ENCODE data around the gene C12orf56.
"Not testable (repeated sequence)": the region's sequence is repeated elsewhere in the genome, so short reads cannot be mapped to it uniquely, and the experiment has no call there.

C12orf56 gene

DNA sequence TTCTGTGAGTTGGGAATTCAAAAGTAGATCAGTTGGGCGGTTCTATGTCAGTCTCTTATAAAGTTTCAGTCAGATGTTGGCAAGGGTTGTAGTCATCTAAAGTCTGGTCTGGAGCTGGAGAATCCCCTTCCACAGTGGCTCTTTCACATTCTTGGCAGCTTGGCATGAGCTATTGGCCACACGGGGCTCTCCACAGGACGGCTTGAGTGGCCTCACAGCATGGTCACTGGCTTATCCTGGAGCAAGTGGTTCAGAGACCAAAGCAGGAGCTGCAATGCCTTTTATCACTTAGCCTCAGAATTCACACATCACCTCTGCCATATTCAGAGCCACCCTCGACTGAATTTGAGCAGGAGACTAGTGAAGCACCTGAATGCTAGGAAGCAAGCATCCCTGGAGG is 161.3 kb downstream of the C12orf56 start:
- no peak for DNase-seq

DNA sequence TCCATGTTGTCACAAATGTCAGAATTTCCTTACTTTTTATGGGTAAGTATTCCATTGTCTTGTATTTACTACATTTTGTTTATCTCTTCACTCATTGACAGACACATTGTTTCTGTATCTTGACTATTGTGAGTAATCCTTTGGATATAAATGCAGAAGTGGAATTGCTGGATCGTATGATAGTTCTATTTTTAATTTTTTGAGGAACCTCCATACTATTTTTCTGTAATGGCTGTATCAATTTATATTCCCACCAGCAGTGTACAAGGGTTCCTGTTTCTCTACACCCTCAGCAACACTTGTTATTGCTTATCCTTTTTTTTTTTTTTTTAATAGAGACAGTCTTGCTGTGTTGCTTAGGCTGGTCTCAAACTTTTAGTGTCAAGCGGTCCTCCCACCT is 164.9 kb downstream of the C12orf56 start:
- no peak for DNase-seq

DNA sequence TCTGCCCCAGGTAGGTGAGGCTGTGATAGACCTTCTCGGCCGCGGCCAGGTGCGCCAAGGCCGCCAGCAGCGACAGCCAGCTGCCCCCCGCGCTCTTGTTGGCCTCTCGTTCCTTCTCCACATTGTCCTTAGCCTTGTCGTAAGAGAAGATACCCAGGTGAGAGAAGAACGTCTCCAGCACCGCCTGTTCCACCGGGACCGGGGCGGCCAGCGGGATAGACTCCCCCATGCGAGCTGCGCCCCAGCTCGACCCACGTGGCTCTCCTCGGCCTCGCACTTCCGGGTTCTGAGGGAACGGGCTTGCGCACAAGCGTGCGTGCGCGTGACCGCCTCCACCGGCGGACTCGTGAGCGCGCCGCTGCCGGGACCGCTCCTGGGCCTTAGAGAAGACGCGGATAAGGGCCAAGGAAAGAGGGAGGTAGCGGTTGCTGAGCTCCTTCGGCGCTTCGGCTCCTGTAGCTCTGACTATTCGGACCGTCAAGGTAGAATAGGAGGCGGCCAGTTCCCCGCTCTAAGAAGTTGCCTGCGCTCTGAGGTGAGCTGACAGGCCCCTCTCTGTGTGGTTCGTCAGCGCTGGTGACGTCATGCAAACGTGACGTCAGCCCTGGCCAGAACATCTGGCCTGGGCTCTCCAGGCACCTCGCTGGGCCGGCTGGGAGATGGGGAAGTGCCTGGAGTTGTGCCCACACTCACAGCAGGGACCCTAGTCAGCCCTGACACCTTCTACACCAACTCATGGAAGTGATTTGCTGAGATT is 168.4 kb downstream of the C12orf56 start, which contains the start of gene KICS2:
Gene KICS2, minus strand, starts transcription at position 288 of the 757 bp plus-strand sequence. Its CDS starts 59 bp downstream, at position 229.
- DNase-seq: peak; percentile 91

DNA sequence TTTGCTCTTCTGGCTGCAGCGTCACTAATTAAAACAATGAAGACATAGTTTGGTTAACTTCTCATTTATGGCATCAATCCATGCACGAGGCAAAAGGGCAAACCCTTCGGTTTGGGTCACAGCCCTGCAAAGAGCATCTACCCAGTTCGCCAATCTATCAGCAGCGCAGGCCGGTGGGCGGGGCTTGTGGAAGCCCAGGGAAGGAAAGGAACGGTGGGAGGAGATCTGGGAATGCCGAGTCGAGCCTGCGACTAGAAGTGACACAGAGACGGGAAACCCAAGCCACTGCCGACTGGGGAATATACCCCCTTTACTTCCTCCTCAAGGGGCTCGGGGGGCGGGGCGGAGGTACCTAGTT is 168.9 kb downstream of the C12orf56 start:
- peak; percentile 67 for DNase-seq

DNA sequence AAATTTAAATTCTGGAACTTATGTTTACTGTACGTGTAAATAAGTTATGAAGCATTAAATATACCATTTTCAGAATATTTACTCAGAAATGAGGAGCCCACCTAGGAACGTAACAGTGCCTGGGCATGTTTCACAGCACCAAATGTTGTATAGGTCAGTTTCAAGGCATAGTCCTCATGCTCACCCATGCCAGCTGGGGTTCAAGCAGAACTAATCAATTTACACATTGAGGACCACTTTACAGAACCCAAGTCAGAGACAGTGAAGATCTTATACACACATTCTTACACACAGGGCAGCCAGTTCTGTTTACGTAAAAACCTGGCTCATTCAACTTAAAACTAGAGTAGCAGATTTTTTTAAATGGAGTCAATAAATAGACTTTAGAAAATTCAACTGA is 170.5 kb downstream of the C12orf56 start:
- DNase-seq: no peak

DNA sequence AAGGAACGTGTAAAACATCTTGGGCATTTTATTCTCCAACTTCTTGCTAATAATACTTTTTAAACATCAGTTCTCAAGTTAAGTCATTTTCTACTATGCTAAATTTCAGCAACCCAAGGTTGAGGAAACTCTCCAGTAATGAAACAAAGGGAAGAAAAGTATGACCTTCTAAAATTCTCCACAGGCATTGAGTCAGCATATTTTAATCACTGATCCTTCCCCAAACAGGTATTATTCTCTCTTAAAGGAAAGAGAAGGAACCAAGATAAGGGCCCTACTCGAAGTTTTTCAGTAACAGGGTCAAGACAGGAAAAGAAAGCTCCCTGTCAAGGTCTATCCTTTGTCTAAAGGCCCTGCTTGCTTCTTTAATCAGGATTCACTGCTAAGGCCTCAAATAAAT is 171.4 kb downstream of the C12orf56 start:
- no peak for DNase-seq

DNA sequence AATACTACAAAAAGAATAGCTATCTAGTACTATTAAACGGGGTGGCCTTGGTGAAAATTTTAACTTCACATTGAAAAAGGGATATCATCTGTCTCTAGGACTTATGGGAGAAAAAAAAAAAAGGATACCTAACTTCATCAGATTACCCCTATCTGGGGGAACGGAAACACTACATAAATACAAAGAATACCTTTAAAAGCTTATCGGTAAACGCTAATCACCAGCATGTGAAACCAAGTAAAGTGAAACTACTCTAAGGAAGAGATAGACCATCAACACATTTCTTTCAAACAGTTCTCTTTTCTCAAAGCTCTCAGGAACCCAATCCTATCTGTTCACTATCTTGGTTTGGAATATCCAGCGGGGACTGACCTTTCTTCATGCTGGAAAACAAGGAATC is 172.0 kb downstream of the C12orf56 start:
- peak; percentile 17 for DNase-seq

DNA sequence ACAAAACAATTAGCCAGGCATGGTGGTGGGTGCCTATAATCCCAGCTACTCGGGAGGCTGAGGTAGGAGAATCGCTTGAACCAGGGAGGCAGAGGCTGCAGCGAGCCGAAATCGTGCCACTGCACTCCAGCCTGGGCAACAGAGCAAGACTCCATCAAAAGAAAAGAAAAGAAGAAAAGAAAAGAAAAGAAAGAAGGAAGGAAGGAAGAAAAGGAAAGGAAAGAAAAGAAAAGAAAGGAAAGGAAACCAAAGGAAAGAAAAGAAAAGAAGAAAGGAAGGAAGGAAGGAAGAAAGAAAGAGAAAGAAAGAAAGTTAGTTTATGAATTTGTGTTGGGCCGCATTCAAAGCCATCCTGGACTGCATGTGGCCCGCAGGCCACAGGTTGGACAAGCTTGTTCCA is 172.9 kb downstream of the C12orf56 start:
- not testable (repeated sequence) for DNase-seq

DNA sequence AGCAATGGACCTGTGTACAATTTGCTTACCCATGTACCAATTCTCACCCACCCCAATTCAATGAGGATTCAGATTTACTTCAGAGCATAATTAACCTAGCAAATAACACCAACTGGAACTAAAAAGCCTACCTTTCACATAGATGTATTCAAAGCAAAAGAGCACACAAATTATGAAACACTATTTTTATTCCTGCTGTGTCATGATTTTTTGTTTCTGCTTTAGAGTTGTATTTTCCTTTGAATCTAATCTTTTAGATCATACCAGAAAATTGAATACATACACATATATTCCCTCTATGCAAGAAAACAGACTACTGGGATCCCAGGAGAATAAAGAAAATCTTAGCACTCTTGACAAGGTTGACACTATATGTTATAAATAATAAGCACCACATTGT is 174.3 kb downstream of the C12orf56 start:
- no peak for DNase-seq
